Lower leg skin (tissue), 4 donors: Measurements from ENCODE around the gene TRAPPC2L. TPM values are rescaled to one million over a fixed set of nuclear protein-coding genes. Genes with fewer than 3 reads are reported as not detected.

ENCODE experiments used
- DNase-seq, 2 donors: peaks; one replicate each; pipeline ENCODE4 v3.0.0-alpha.2; 2019; ENCODE audit warnings: low spot score in 2 of 2
- H3K4me3 ChIP-seq: fragments of 200-600 bp; sonication (generic); 2 replicates; pipeline ENCODE4 v1.5.1; 2017; ENCODE audit warnings: mild to moderate bottlenecking, low read depth; ENCODE audit not compliant: poor library complexity, severe bottlenecking
- POLR2A ChIP-seq, 2 donors: fragments of 450-650 bp; IDR thresholded peaks; one replicate each; pipeline ENCODE4 v1.6.1; 2016 to 2017; ENCODE audit warnings: antibody characterized with exemption in 2 of 2, mild to moderate bottlenecking in 1 of 2, moderate library complexity in 1 of 2
- WGBS, 2 donors: methylation state at CpG; one replicate each; pipeline ENCODE4 v1.1.5; 2018; 5-methylcytosine and 5-hydroxymethylcytosine counted together
- intact Hi-C: fragments of 100-400 bp; cut with DNase I; formaldehyde crosslinking; loops from one replicate; pipeline ENCODE4 v1.15.0; 2023; ENCODE audit warnings: low total_unique reads
- total RNA-seq, 4 donors: library from RNA; depleted of rRNA; stranded (reverse); fragments of >200 nt; gene quantifications; one replicate each; pipeline ENCODE4 v1.1.0, GENCODE V29; 2016
- TF ChIP-seq, protein P1 (sequence below), 3 donors: fragments of 450-650 bp; IDR thresholded peaks; one replicate each; pipeline ENCODE4 v1.5.1; 2016; ENCODE audit warnings: antibody characterized with exemption in 3 of 3, mild to moderate bottlenecking in 3 of 3, moderate library complexity in 2 of 3

Gene TRAPPC2L
- total RNA-seq, 4 donors from 2014 or later = 29.9 to 43.0 (median 38.6) TPM

DNA sequence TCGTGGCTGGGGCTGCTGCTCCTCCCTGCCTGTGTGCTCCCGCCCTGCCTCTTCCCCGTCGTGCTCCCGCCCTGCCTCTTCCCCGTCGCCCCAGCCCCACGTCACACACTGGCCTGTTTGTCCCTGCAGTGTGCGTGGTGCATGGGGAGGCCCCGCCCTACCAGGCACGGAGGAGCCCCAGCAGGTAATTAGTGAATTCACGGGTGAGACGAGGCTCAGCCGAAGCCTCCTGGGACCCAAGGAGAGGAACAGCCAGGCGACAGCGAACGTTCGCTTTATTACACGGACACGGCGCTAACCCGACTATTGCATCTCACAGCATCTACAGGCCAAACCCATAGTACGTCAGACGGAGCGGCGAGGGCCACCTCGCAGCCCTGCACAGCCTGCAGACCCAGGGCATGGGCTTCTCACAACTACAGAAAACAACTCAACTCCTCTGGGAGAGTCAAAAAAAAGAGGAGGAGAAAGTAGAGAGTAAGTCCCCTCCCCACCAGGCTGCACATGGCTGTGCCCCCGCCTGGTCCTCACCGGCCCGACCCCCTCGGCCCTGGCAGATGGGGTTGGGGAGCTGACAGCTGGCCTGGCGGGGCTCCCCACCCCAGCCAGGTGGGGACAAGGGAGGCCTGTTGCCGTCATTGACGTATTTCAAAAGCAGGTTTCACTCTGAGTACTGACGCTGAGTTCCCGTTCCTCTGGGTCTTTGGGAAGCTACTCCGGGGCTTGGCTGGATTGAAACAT, 13.9 kb downstream of the TRAPPC2L start:
- 41 to 49% methylated on average over 36 to 37 of the region's 37 CpGs for WGBS, 2 donors
- TF ChIP-seq POLR2A (IDR thresholded peaks at IDR 0.05) = no peak
- TF ChIP-seq, protein P1, sequence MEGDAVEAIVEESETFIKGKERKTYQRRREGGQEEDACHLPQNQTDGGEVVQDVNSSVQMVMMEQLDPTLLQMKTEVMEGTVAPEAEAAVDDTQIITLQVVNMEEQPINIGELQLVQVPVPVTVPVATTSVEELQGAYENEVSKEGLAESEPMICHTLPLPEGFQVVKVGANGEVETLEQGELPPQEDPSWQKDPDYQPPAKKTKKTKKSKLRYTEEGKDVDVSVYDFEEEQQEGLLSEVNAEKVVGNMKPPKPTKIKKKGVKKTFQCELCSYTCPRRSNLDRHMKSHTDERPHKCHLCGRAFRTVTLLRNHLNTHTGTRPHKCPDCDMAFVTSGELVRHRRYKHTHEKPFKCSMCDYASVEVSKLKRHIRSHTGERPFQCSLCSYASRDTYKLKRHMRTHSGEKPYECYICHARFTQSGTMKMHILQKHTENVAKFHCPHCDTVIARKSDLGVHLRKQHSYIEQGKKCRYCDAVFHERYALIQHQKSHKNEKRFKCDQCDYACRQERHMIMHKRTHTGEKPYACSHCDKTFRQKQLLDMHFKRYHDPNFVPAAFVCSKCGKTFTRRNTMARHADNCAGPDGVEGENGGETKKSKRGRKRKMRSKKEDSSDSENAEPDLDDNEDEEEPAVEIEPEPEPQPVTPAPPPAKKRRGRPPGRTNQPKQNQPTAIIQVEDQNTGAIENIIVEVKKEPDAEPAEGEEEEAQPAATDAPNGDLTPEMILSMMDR (IDR thresholded peaks at IDR 0.05) = no peak
- no peak overlapping the region for H3K4me3 ChIP-seq
- intact Hi-C loops = no loop called here
- no peak for DNase-seq

DNA sequence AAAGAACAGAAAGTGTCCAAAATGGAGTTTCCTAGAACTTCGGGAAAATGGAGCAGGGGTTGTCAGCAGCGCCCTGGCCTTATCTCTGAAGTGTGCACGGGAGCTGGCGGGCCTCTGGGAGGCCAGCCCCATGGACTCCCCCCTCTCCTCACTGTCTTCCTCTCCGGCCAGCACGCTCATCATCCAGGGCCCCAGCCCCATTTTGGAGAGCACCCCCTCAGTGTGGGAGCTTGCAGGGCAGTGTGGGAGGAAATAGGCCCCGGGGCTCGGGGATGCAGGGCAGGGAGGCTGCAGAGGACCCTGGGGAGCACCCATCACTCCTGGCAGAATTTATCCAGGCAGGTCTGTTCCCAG, 14.4 kb downstream of the TRAPPC2L start:
- H3K4me3 ChIP-seq = no peak overlapping the region
- intact Hi-C loops = no loop called here
- WGBS, 2 donors = 45 to 57% methylated on average over 5 to 8 of the region's 8 CpGs
- no peak for DNase-seq
- no peak for TF ChIP-seq POLR2A (IDR thresholded peaks at IDR 0.05)
- TF ChIP-seq, protein P1 (IDR thresholded peaks at IDR 0.05) = no peak

DNA sequence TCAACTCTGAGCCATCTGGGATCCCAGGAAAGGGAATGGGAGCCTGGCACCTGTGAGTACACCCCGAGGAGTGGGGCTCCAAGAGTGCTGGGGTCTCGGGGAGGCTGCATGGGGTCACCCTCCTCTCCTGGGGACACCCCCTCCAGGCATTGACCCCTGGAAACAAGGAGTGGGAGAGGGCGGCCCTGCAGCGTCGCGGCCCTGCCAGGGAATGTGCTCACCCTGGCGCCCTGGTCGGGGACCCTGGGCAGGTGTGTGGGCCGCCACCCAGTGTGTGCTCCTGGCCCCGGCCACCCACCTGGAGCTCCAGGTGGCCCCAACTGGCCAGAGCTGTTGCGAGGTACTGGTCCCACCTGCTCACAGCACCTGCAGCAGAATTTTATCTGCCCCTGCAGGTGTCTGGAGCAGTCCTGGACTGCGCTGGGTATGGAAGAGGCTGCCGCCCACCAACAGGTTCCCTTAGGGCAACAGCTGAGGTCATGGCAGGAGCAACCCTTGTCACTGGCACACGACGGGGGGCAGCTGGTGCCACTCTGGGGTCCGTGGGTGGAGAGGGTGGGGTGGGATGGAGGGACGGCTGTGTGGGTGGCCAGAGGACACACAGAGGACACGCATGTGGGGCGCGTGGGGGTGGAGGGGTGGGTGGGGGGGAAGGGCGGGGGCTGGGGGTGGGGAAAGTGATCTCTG, 14.9 kb downstream of the TRAPPC2L start:
- TF ChIP-seq, protein P1 (IDR thresholded peaks at IDR 0.05) = no peak
- TF ChIP-seq POLR2A (IDR thresholded peaks at IDR 0.05) = no peak
- H3K4me3 ChIP-seq = no peak overlapping the region
- WGBS, 2 donors = 72 to 77% methylated on average over 13 to 18 of the region's 21 CpGs
- intact Hi-C loops = no loop called here
- no peak for DNase-seq

DNA sequence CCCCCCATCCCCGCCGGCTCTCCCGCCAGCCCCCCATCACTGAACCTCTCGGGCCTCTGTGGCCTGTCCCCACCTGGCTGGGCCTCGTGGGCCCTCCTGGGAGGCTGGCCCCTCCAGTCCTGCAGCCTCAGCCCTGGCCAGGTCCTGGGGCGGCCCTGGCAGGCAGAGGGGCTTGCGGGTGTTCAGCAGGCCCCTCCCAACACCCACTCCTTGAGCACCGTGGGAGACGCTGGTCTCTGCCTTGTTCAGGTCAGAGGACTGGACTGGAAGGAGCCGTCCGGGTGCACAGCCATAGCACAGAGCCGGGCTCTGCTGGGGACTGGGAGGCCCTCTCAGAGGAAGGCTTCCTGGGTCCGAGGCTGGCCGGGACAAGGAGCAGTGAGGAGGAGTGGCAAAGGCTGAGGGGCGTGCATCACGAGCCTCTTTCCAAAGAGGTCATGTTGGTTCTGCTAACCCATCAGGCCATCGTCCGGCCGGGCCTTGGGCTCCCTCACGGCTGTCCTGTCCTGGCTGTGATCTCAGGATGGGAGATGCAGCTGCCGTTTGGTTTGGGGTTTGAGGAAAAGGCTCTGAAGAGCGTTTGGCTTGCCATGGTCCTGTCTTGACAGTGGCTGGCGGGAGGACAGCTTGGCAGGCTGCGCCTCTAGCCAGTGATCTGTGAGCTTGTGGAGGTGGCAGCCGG, 15.9 kb downstream of the TRAPPC2L start:
- no peak overlapping the region for H3K4me3 ChIP-seq
- intact Hi-C loops = no loop called here
- no peak for DNase-seq
- TF ChIP-seq, protein P1 (IDR thresholded peaks at IDR 0.05) = no peak
- no peak for TF ChIP-seq POLR2A (IDR thresholded peaks at IDR 0.05)
- 71 to 86% methylated on average over 19 to 21 of the region's 25 CpGs for WGBS, 2 donors

DNA sequence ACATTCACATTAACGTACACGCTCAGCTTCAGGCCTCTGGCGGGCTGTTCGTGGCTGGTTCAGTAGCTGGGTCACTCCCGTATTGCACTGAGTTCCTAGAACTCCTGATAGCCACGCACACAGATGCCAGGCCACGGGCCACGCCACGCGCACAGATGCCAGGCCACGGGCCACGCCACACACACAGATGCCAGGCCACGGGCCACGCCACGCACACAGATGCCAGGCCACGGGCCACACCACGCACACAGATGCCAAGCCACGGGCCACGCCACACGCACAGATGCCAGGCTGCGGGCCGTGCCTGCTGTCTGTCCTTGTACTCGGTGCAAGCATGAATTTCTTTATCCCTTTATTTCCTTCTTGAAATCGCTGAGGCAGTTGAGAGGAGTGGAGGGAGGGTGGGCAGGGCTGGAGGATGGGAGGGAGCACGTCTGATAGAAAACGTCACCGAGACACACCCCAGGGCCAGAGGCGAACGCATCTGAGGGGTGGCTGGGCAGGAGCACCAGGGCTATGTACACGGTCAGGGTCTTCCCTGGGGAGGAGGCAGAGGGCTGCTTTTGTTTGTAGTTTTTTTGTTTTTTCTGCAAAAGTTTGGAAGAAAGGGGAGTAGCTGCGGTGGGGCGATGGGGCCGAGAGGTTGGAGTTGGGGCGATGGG, 18.1 kb downstream of the TRAPPC2L start:
- 90 to 91% methylated on average over 34 of the region's 34 CpGs for WGBS, 2 donors
- no peak for TF ChIP-seq POLR2A (IDR thresholded peaks at IDR 0.05)
- TF ChIP-seq, protein P1 (IDR thresholded peaks at IDR 0.05) = no peak
- DNase-seq = no peak
- intact Hi-C loops = no loop called here
- H3K4me3 ChIP-seq = no peak overlapping the region
